GM21515 (cell line): ENCODE measurements around the gene SRP14.

Source experiments
- ATAC-seq: cut with Tn5 transposase; IDR thresholded peaks from one replicate; pipeline ENCODE4 v1.9.1; 2021; ENCODE audit not compliant: unreplicated experiment

The SRP14 gene

GRCh38 chr15:39990706-39991105 is 48.3 kb downstream of the SRP14 start:
- ATAC-seq: no peak

DNA sequence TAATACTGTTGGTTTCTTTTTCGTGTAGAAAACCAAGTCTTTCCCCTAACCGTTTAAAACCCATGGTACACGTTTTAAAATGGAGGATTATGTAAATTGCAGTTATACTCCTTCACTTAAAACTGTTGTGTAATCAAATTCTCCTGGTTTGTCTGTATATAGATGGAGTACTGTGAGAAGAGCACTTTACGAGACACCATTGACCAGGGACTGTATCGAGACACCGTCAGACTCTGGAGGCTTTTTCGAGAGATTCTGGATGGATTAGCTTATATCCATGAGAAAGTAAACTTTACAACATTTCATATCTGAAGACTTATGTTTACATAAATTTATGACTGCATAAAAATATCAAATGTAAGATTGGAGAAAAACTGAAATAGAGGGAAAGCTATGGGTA is 51.2 kb downstream of the SRP14 start:
- ATAC-seq: no peak
